Type B pancreatic cell (in vitro differentiated cells): ENCODE results near the gene LRRK1. TPM values are rescaled to one million over a fixed set of nuclear protein-coding genes. Genes with fewer than 3 reads are reported as not detected.

Experiments used
- DNase-seq: peaks from one replicate; pipeline ENCODE4 v3.0.0; 2021; ENCODE audit warnings: mixed read lengths; ENCODE audit not compliant: unreplicated experiment; ENCODE audit errors: extremely low spot score
- H3K27ac Mint-ChIP-seq: 2 replicates; pipeline ENCODE4 v1.8.0; 2021; ENCODE audit warnings: mild to moderate bottlenecking, mixed read lengths
- H3K27me3 Mint-ChIP-seq: 2 replicates; pipeline ENCODE4 v1.8.0; 2021; ENCODE audit warnings: mixed read lengths
- H3K36me3 Mint-ChIP-seq: 2 replicates; pipeline ENCODE4 v1.8.0; 2021; ENCODE audit warnings: mixed read lengths
- H3K4me1 Mint-ChIP-seq: one replicate; pipeline ENCODE4 v1.8.0; 2021; ENCODE audit warnings: mixed read lengths; ENCODE audit not compliant: unreplicated experiment
- H3K4me3 Mint-ChIP-seq: 2 replicates; pipeline ENCODE4 v1.8.0; 2021; ENCODE audit warnings: mild to moderate bottlenecking, mixed read lengths
- H3K9me3 Mint-ChIP-seq: 2 replicates; pipeline ENCODE4 v1.8.0; 2021; ENCODE audit warnings: mixed read lengths
- total RNA-seq: library from RNA; stranded (reverse); gene quantifications from 2 replicates; pipeline ENCODE4 v1.2.1, GENCODE V29; 2021; ENCODE audit warnings: low replicate concordance
- TF ChIP-seq, protein P1 (sequence below): fragments of 200-600 bp; sonication (generic); conservative IDR thresholded peaks from 2 replicates; pipeline ENCODE4 v1.5.0; 2021; ENCODE audit warnings: antibody characterized with exemption, mild to moderate bottlenecking

Gene LRRK1
- total RNA-seq, 1 donor from 2014 or later: 2.0 TPM

DNA sequence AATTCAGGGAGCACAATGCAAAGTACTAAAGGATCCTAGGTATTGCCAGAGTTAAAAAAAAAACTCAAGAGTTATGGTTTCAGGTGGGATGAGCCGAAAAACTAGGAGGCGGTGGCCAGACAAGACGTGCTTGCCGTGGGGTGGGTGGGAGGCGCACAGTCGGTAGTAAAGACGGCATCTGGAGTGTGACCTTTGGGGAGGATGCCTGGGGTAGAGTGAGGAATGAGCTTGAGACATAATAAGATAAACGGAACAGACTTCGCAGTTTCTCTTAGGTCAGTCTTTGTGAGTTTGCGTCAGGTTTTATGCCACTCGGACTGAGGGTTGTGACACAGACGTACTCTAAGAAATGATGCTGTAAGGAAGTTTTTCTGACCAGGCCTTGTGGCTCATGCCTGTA lies 139.6 kb downstream of the LRRK1 start:
- no peaks in the 10 kb centered on the region for H3K9me3 Mint-ChIP-seq
- H3K27ac Mint-ChIP-seq: no peak overlapping the region

DNA sequence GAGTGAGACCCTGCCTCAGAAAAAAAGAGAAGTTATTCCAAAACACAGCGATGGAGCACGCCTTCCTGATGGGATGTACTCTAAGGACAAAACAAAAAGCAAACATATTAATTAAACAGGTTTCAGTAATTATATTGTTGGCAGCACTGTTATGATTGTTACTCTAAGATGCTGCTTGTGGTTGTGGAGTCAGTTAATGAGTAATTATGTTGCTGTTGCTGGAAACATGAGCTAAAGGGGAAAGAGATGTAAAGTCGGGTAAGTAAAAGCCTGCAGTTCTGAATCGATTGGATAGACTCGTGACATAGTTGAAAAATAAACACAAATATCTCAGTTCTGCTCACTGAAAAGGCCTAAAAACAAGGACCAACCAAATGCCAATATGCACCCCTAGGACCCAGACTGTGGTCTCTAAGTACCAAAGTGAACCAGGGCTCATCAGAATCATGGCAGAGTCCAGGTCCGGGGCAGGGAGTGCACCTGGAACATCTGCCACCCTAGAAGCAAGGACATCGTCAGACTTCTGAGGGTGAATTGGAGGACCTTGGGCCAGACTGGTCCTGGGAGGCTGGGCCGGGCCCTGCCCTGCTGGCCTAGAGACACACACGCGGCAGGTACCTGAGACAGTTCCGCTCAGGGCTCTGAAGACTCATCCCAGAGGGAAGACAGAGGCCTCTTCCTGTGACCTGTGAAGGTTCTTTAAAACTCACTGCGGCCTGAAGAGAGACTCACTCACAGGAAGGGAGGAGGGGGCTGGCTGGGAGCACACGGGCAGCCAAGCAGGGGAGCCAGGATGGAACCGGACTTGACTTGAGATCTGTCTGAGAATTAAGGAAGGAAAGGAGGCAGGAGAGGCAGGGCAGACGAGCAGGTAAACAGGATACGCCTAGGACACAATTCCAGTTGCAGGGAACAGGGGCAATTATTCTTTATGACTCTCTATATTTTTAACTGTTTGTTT lies 140.5 kb downstream of the LRRK1 start:
- H3K4me3 Mint-ChIP-seq: no peak overlapping the region
- no peaks in the 10 kb centered on the region for H3K9me3 Mint-ChIP-seq
- DNase-seq: peak; percentile 44
- peaks cover 10% of the 10 kb centered on the region for H3K4me1 Mint-ChIP-seq
- no peaks in the 10 kb centered on the region for H3K27me3 Mint-ChIP-seq
- H3K27ac Mint-ChIP-seq: no peak overlapping the region
- peaks cover 9% of the 10 kb centered on the region for H3K36me3 Mint-ChIP-seq
- TF ChIP-seq, protein P1, sequence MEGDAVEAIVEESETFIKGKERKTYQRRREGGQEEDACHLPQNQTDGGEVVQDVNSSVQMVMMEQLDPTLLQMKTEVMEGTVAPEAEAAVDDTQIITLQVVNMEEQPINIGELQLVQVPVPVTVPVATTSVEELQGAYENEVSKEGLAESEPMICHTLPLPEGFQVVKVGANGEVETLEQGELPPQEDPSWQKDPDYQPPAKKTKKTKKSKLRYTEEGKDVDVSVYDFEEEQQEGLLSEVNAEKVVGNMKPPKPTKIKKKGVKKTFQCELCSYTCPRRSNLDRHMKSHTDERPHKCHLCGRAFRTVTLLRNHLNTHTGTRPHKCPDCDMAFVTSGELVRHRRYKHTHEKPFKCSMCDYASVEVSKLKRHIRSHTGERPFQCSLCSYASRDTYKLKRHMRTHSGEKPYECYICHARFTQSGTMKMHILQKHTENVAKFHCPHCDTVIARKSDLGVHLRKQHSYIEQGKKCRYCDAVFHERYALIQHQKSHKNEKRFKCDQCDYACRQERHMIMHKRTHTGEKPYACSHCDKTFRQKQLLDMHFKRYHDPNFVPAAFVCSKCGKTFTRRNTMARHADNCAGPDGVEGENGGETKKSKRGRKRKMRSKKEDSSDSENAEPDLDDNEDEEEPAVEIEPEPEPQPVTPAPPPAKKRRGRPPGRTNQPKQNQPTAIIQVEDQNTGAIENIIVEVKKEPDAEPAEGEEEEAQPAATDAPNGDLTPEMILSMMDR: no peak

More for the DNA sequence above, 139.6 kb downstream of the LRRK1 start:
- Mint-ChIP-seq H3K27me3 (no peaks in the 10 kb centered on the region), H3K4me3 (no peak overlapping the region), H3K36me3 (peaks cover 9% of the 10 kb centered on the region), H3K4me1 (peaks cover 3% of the 10 kb centered on the region)
- peak; percentile 25 for DNase-seq
- TF ChIP-seq, protein P1: no peak

DNA sequence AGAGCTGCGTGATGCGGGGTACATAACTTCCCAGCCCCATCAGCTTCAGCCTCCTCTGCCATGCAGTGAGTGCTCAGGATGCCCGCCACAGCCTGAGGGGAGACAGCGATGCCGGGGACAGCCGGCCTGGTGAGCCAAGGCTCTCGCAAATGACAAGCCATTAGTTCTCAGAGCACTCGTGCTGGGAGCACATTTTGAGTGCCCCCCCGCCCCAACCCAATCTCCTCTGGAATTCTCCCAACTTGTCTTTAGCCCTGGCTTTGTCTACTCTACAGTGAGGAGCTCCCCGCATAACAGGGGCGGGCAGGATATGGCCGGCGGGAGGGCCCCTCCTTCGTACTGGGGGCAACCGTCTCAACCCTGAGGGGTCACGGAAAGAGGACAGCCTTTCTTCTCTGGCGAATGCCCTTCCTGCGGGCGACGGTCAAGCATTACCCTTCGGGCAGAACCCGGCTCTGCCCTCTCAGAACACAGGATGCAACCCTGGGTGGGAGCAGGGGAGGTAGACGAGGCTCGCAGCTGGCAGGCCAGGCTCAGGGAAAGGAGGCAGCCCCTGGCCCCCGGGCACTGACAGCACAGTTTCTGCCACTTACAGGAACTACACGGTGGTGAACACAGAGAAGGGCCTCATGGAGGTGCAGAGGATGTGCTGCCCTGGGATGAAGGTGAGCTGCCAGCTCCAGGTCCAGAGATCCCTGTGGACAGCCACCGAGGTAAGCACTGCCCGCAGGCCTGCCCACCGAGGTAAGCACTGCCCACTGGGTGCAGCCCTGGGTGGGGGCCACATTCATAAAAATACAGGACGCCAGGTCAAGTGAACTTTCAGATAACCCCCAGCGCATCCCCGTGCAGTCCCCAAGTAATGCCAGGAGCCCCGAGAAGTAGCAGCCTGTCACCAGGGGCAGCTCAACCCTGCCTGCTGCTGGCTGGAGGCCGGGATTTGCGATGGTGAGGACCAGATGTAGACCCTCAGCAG lies 141.7 kb downstream of the LRRK1 start:
- no peaks in the 10 kb centered on the region for H3K27me3 Mint-ChIP-seq
- H3K27ac Mint-ChIP-seq: no peak overlapping the region
- TF ChIP-seq, protein P1: no peak
- peak; percentile 58 for DNase-seq
- H3K4me3 Mint-ChIP-seq: no peak overlapping the region
- H3K4me1 Mint-ChIP-seq: peaks cover 10% of the 10 kb centered on the region
- no peaks in the 10 kb centered on the region for H3K9me3 Mint-ChIP-seq
- peaks cover 9% of the 10 kb centered on the region for H3K36me3 Mint-ChIP-seq

DNA sequence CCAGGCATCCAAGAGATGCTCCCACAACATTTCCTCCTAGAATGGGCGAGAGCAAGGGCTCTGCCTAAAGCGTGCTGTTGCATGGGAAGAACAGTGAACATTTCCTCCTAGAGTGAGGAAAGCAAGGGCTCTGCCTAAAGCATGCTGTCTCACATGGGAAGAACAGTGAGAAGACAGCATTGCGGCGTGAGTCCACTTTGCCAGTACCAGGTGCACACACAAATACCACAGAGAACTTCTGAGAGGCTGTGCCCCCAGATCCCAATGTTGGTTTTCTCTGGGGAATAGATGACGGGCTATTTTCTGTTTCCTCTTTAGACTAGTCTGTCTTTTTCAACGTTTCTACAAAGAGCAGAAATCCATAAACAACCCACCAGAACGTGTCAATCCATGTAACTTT lies 142.9 kb downstream of the LRRK1 start:
- no peak overlapping the region for H3K4me3 Mint-ChIP-seq
- peaks cover 10% of the 10 kb centered on the region for H3K4me1 Mint-ChIP-seq
- no peak overlapping the region for H3K27ac Mint-ChIP-seq
- no peak for DNase-seq
- H3K27me3 Mint-ChIP-seq: no peaks in the 10 kb centered on the region
- peaks cover 3% of the 10 kb centered on the region for H3K36me3 Mint-ChIP-seq
- TF ChIP-seq, protein P1: no peak
- H3K9me3 Mint-ChIP-seq: no peaks in the 10 kb centered on the region

DNA sequence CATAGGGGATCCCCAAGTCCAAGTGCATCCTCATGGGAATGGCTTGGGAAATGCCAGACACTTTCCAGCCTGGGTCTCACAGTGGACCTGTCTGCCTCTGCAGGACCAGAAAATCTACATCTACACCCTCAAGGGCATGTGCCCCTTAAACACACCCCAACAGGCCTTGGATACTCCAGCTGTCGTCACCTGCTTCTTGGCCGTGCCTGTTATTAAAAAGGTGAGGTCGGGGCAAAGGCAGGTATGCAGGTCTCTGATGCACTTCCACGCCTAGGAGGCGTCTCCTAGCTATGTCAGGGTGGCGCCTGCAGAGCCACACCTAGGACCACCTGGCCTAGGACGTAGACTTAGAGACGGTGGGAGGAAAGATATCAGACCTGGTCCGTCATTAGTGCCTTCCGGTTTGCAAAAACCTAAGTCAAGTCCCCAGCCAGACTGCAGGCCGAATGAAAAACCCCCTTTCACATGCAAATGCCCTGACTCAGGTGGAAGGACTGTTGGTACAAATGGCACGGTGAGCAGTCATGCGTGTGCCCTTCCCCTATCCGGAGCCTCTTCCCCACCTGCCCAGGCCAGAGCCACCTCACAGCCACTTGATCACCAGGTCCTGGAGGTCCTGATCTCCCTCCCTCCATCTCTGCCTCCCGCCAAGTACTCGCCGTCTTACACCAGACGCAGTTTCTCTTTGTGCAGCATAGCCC lies 143.5 kb downstream of the LRRK1 start:
- TF ChIP-seq, protein P1: no peak
- Mint-ChIP-seq H3K4me1 (peaks cover 10% of the 10 kb centered on the region), H3K27me3 (no peaks in the 10 kb centered on the region), H3K36me3 (no peaks in the 10 kb centered on the region), H3K27ac (no peak overlapping the region), H3K4me3 (no peak overlapping the region), H3K9me3 (no peaks in the 10 kb centered on the region)
- DNase-seq: peak; percentile 36
